WTC11 (cell line): ENCODE data around the gene CEMIP. TPM values are rescaled to one million over a fixed set of nuclear protein-coding genes. Genes with fewer than 3 reads are reported as not detected.
A peak's percentile ranks its signal among the peaks of the same experiment; 100 is the strongest.

Experiments
- ATAC-seq: fragments of 200-7000 bp; cut with Tn5 transposase; 2 replicates; pipeline ENCODE4 v1.10.0; 2021; ENCODE audit warnings: mild to moderate bottlenecking, moderate library complexity
- CTCF ChIA-PET: fragments of 300-600 bp; sonication (Branson Sonifier 250); formaldehyde crosslinking; loops from one replicate; lab custom pipeline; 2021; ENCODE audit warnings: antibody characterized with exemption; lab: Charles Lee
- POLR2A ChIA-PET: fragments of 350-600 bp; sonication (Branson Sonifier 250); formaldehyde crosslinking; loops from one replicate; lab custom pipeline; 2021; ENCODE audit warnings: antibody characterized with exemption; lab: Charles Lee
- DNase-seq: peaks from one replicate; pipeline ENCODE4 v3.0.0; 2021; ENCODE audit warnings: low spot score
- H3K27ac Mint-ChIP-seq: 2 replicates; pipeline ENCODE4 v1.8.0; 2021; ENCODE audit warnings: mixed read lengths
- H3K27me3 Mint-ChIP-seq: 2 replicates; pipeline ENCODE4 v1.8.0; 2021; ENCODE audit warnings: low read depth, mild to moderate bottlenecking, moderate library complexity, mixed read lengths
- H3K36me3 Mint-ChIP-seq: 2 replicates; pipeline ENCODE4 v1.8.0; 2021; ENCODE audit warnings: mixed read lengths
- H3K4me1 Mint-ChIP-seq: 2 replicates; pipeline ENCODE4 v1.8.0; 2022; ENCODE audit warnings: mixed read lengths
- H3K4me3 Mint-ChIP-seq: 2 replicates; pipeline ENCODE4 v1.8.0; 2021; ENCODE audit warnings: mild to moderate bottlenecking, moderate library complexity, mixed read lengths
- H3K9me3 Mint-ChIP-seq: 2 replicates; pipeline ENCODE4 v1.8.0; 2021; ENCODE audit warnings: mixed read lengths
- CREM ChIP-seq: sonication (generic); formaldehyde crosslinking; IDR thresholded peaks from 2 replicates; pipeline ENCODE4 v1.8.1; 2022; ENCODE audit warnings: mild to moderate bottlenecking, missing genetic modification reagents, moderate library complexity
- GRHL2 ChIP-seq: fragments of 250-450 bp; sonication (Bioruptor Pico); IDR thresholded peaks from 2 replicates; pipeline ENCODE4 v1.8.0; 2022; ENCODE audit warnings: mild to moderate bottlenecking, moderate library complexity; ENCODE audit not compliant: insufficient replicate concordance, severe bottlenecking
- MAX ChIP-seq: sonication (generic); formaldehyde crosslinking; IDR thresholded peaks from 2 replicates; pipeline ENCODE4 v1.8.0; 2022; ENCODE audit warnings: mild to moderate bottlenecking, missing genetic modification reagents
- NR3C1 ChIP-seq: sonication (generic); formaldehyde crosslinking; conservative IDR thresholded peaks from 2 replicates; pipeline ENCODE4 v1.8.1; 2023; ENCODE audit warnings: low read depth, mild to moderate bottlenecking, missing genetic modification reagents
- PRDM15 ChIP-seq: sonication (generic); formaldehyde crosslinking; IDR thresholded peaks from 2 replicates; pipeline ENCODE4 v1.8.0; 2022; ENCODE audit warnings: missing genetic modification reagents
- SP1 ChIP-seq: sonication (generic); formaldehyde crosslinking; conservative IDR thresholded peaks from 2 replicates; pipeline ENCODE4 v1.8.1; 2022; ENCODE audit warnings: missing genetic modification reagents
- ZNF423 ChIP-seq: fragments of 250-450 bp; sonication (Bioruptor Pico); IDR thresholded peaks from 2 replicates; pipeline ENCODE4 v2.1.2; 2022; ENCODE audit warnings: mild to moderate bottlenecking, moderate library complexity
- total RNA-seq: library from RNA; stranded (reverse); gene quantifications from 3 replicates; pipeline ENCODE4 v1.2.3, GENCODE V29; 2021
- TF ChIP-seq, protein P1 (sequence below): sonication (generic); formaldehyde crosslinking; IDR thresholded peaks from 2 replicates; pipeline ENCODE4 v1.8.1; 2023; ENCODE audit warnings: mild to moderate bottlenecking, missing genetic modification reagents
- TF ChIP-seq, protein P2 (sequence below): sonication (generic); formaldehyde crosslinking; IDR thresholded peaks from 2 replicates; pipeline ENCODE4 v1.8.0; 2023; ENCODE audit warnings: missing genetic modification reagents
- TF ChIP-seq, protein P3 (sequence below): sonication (generic); formaldehyde crosslinking; IDR thresholded peaks from 2 replicates; pipeline ENCODE4 v1.8.0; 2022; ENCODE audit warnings: mild to moderate bottlenecking, missing genetic modification reagents

The CEMIP gene
- total RNA-seq, 1 experiment from 2014 or later: 0.87 TPM

GRCh38 chr15:80777826-80778620 lies 1.1 kb upstream of the CEMIP start (continued):
- TF ChIP-seq, protein P1, sequence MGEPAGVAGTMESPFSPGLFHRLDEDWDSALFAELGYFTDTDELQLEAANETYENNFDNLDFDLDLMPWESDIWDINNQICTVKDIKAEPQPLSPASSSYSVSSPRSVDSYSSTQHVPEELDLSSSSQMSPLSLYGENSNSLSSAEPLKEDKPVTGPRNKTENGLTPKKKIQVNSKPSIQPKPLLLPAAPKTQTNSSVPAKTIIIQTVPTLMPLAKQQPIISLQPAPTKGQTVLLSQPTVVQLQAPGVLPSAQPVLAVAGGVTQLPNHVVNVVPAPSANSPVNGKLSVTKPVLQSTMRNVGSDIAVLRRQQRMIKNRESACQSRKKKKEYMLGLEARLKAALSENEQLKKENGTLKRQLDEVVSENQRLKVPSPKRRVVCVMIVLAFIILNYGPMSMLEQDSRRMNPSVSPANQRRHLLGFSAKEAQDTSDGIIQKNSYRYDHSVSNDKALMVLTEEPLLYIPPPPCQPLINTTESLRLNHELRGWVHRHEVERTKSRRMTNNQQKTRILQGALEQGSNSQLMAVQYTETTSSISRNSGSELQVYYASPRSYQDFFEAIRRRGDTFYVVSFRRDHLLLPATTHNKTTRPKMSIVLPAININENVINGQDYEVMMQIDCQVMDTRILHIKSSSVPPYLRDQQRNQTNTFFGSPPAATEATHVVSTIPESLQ: no peak
- no peak for TF ChIP-seq GRHL2 (CRISPR knock-in tag)

GRCh38 chr15:80778621-80778963 lies 578 bp upstream of the CEMIP start:
- no peaks in the 10 kb centered on the region for H3K36me3 Mint-ChIP-seq
- no peak for TF ChIP-seq NR3C1
- no peak for TF ChIP-seq PRDM15
- TF ChIP-seq, protein P2, sequence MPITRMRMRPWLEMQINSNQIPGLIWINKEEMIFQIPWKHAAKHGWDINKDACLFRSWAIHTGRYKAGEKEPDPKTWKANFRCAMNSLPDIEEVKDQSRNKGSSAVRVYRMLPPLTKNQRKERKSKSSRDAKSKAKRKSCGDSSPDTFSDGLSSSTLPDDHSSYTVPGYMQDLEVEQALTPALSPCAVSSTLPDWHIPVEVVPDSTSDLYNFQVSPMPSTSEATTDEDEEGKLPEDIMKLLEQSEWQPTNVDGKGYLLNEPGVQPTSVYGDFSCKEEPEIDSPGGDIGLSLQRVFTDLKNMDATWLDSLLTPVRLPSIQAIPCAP (CRISPR knock-in tag): no peak
- TF ChIP-seq CREM: no peak
- no peak for TF ChIP-seq MAX (CRISPR knock-in tag)
- no peak overlapping the region for H3K27ac Mint-ChIP-seq
- H3K27me3 Mint-ChIP-seq: peaks cover 55% of the 10 kb centered on the region
- ChIA-PET POLR2A (interaction anchor here (1.9 kb wide), 1 partner anchor 118 kb away, joined by 8 read pairs; no protein-coding TSS in a partner anchor), CTCF (interaction anchor here (0.9 to 6.4 kb wide), 24 partner anchors 38 to 328 kb away, joined by 3 to 143 read pairs (median 14); partner anchors contain the start of gene ABHD17C)
- H3K9me3 Mint-ChIP-seq: no peaks in the 10 kb centered on the region
- ATAC-seq (no peak), DNase-seq (no peak)
- H3K4me3 Mint-ChIP-seq: peak overlapping the region; percentile 25
- H3K4me1 Mint-ChIP-seq: peaks cover 11% of the 10 kb centered on the region

DNA sequence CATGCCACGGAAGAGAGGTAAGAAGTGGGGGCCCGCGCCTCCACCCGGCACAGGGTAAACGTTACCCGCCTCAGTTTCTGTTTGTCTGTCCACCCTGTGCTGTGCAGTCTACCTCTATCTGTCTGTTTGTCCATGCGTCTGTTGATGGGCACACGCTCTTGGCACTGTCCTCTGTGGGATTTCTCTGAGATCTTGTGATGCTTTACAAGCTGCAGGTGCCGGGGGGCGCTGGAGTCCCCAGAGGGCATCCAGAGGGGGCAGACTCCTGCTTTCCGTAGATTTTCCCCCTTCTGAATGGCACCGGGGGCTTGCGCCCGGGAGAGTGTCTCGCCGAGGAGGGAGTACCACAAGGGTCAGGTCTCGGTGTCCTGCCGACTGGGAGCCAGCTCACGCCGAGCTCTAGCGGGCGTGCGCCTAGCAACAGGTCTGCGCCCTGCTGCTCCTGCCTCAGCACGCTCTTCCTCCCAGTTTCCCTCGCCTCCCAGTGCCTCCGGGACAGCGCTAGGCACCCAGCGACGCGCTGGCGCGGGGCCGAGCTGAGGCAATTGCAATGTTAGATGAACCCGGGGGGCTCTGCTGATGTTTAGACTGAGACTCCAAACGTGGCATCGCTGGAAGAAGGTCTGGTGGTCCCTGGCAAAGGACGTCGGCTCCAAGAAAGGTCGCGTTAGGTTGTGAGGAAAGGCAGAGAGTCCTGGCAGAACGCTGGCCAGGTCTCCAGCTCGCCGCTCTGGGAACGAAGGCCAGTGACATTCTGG lies 667 bp downstream of the CEMIP start:
- POLR2A ChIA-PET: interaction anchor here (1.2 to 1.9 kb wide), 2 partner anchors 119 to 212 kb away, joined by 4 to 8 read pairs; no protein-coding TSS in a partner anchor

More for the DNA sequence above, 667 bp downstream of the CEMIP start:
- Mint-ChIP-seq H3K4me3 (peak overlapping the region; percentile 76), H3K27ac (no peak overlapping the region), H3K36me3 (no peaks in the 10 kb centered on the region), H3K4me1 (peaks cover 11% of the 10 kb centered on the region), H3K27me3 (peaks cover 58% of the 10 kb centered on the region), H3K9me3 (no peaks in the 10 kb centered on the region)
- ATAC-seq: peak; percentile 40
- CTCF ChIA-PET: interaction anchor here (0.6 to 6.4 kb wide), 79 partner anchors 8 to 926 kb away, joined by 3 to 143 read pairs (median 5); partner anchors contain the start of gene ABHD17C
- TF ChIP-seq, protein P3, sequence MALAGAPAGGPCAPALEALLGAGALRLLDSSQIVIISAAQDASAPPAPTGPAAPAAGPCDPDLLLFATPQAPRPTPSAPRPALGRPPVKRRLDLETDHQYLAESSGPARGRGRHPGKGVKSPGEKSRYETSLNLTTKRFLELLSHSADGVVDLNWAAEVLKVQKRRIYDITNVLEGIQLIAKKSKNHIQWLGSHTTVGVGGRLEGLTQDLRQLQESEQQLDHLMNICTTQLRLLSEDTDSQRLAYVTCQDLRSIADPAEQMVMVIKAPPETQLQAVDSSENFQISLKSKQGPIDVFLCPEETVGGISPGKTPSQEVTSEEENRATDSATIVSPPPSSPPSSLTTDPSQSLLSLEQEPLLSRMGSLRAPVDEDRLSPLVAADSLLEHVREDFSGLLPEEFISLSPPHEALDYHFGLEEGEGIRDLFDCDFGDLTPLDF (CRISPR knock-in tag): no peak
- TF ChIP-seq ZNF423 (peak; percentile 3; the same call in 1 of the 2 replicates), SP1 (CRISPR knock-in tag) (0 out of 2 replicates have a peak, but pooled peaks have one; percentile 32)
- DNase-seq: peak; percentile 37
